ENCODE data around the gene TACC2.
A peak's percentile ranks its signal among the peaks of the same experiment; 100 is the strongest.

The TACC2 gene

GRCh38 chr10:122121059-122121458, 132.1 kb downstream of the TACC2 start:
- no peak for DNase-seq (ENCODE audit: extremely low read depth, low read depth)
- TF ChIP-seq, protein P1, sequence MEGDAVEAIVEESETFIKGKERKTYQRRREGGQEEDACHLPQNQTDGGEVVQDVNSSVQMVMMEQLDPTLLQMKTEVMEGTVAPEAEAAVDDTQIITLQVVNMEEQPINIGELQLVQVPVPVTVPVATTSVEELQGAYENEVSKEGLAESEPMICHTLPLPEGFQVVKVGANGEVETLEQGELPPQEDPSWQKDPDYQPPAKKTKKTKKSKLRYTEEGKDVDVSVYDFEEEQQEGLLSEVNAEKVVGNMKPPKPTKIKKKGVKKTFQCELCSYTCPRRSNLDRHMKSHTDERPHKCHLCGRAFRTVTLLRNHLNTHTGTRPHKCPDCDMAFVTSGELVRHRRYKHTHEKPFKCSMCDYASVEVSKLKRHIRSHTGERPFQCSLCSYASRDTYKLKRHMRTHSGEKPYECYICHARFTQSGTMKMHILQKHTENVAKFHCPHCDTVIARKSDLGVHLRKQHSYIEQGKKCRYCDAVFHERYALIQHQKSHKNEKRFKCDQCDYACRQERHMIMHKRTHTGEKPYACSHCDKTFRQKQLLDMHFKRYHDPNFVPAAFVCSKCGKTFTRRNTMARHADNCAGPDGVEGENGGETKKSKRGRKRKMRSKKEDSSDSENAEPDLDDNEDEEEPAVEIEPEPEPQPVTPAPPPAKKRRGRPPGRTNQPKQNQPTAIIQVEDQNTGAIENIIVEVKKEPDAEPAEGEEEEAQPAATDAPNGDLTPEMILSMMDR (IDR thresholded peaks at IDR 0.05; ENCODE audit: low read depth, low read length): no peak

DNA sequence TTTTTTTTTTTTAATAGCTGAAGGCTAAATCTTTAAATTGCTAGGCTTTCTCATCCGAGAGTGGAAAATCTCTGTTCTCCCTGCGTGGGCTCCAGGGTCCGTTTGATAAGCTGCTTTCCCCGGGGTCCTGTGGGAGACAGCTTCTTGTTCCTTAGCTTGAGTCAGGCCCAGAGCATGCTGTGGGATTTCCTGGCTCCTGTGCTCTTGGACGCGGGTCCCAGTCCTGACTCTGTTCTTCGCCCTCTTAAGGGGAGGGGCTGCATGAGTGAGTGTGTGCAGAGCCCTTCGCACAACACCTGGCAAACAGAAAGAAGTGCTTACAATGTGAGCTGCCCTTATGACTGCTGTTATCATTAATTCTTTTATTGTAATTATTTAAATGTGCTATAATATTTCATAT, 133.5 kb downstream of the TACC2 start:
- no peak for DNase-seq (ENCODE audit: extremely low read depth, low read depth)
- TF ChIP-seq, protein P1 (IDR thresholded peaks at IDR 0.05; ENCODE audit: low read depth, low read length): no peak

- TF ChIP-seq, protein P1 (IDR thresholded peaks at IDR 0.05; ENCODE audit: low read depth, low read length): no peak
- DNase-seq (ENCODE audit: extremely low read depth, low read depth): no peak
Observed at GRCh38 chr10:122123186-122123585, 134.2 kb downstream of the TACC2 start.

- no peak for DNase-seq (ENCODE audit: extremely low read depth, low read depth)
- TF ChIP-seq, protein P1 (IDR thresholded peaks at IDR 0.05; ENCODE audit: low read depth, low read length): no peak
Observed at GRCh38 chr10:122124342-122124741, 135.4 kb downstream of the TACC2 start.

DNA sequence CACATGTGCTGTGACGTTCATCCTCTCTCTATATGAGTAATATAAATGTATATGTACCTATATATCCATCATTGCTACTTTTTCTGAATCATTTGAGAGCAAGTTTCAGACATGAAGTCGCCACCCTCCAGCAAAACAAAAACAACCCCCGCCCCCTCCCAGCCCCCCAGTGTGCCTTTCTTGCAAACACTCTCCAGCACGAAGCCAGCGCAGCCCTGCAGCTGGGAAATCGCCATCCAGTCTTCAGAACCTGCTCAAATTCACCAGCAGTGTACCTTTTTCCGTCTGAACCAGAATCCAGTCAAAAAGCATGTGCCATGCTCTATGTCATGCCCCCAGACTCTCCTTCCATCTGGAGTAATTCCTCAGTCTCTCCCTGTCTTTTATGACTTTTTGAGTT, 135.8 kb downstream of the TACC2 start:
- no peak for DNase-seq (ENCODE audit: extremely low read depth, low read depth)
- TF ChIP-seq, protein P1 (IDR thresholded peaks at IDR 0.05; ENCODE audit: low read depth, low read length): no peak

GRCh38 chr10:122126763-122127659, 138.0 kb downstream of the TACC2 start:
- peak; percentile 67 for DNase-seq (ENCODE audit: extremely low read depth, low read depth)
- TF ChIP-seq, protein P1 (IDR thresholded peaks at IDR 0.05; ENCODE audit: low read depth, low read length): no peak

DNA sequence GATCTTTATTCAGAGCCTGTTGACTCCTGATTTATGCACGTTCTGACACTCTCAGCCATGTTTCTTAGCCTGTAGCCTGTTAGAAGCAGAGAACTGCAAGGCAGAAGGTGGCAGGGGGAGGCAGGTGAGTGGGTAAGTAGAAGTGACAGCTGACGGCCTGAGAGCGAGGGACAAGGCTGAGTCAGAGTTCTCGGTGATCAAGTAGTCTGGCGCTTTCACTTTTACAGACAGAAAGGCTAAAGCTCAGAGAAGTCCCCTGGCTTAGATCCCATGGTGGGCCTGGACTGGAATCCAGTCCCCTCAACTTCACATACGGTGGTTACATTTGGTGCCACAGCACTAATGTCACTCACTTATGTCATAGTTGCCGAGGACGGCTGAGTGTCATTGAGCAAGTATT, 139.0 kb downstream of the TACC2 start:
- DNase-seq (ENCODE audit: extremely low read depth, low read depth): no peak

More for the DNA sequence above, 139.0 kb downstream of the TACC2 start:
- TF ChIP-seq, protein P1 (IDR thresholded peaks at IDR 0.05; ENCODE audit: low read depth, low read length): no peak

Data from AG09319 (cell line).